ENCODE measurements around the gene ARF6. TPM values are rescaled to one million over a fixed set of nuclear protein-coding genes. Genes with fewer than 3 reads are reported as not detected.
A peak's percentile ranks its signal among the peaks of the same experiment; 100 is the strongest.
"Not testable (repeated sequence)": the region's sequence is repeated elsewhere in the genome, so short reads cannot be mapped to it uniquely, and the experiment has no call there.

Gene ARF6
- total RNA-seq: 59.1 TPM

DNA sequence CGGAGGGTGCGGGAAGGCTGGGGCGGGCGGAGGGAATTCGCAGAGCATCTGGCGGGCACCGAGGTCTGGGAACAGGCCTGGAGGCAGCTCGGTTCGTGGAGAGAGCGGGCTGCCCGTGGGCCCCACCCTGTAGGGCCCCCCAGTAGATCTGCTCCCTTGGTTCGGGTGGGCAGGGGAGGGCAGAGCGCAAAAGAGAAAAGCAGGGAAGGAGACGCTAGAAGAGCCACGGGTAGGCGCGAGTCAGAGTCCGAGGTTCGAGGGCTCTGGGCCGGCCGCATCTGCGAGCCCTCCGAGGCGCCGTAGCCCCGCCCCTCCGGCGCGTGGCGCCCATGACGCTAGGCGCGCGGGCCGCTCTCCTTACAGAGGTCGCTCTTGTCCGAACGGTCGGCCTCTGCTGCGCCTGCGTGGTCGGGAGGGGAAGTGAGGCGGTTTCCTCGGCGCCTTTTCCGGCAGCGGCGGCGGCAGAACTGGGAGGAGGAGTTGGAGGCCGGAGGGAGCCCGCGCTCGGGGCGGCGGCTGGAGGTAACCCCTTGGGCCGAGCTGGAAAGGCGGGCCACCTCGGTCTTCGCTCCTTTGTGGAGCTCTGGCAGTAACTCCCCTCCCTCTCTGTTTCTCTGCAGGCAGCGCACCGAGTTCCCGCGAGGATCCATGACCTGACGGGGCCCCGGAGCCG is at the start of gene ARF6:
ARF6 (plus strand) TSS at position 447 of the 673 bp plus-strand sequence. CDS start 655 bp downstream, outside the sequence.
- FAIRE-seq (no peak), DNase-seq (ENCODE audit: low spot score in 2 of 2) (peak; percentile 96 to 98)

- DNase-seq (ENCODE audit: low spot score in 2 of 2) (no peak), FAIRE-seq (no peak)
These were observed 43.6 kb upstream of the ARF6 start for GRCh38 chr14:49849213-49849847.

GRCh38 chr14:49851813-49852212 is 41.1 kb upstream of the ARF6 start:
- DNase-seq (ENCODE audit: low spot score in 2 of 2) (no peak), FAIRE-seq (no peak)

- DNase-seq (ENCODE audit: low spot score in 2 of 2) (peak; percentile 61 to 68), FAIRE-seq (no peak)
These were observed 40.4 kb upstream of the ARF6 start, which contains the start of gene NEMF for GRCh38 chr14:49852301-49853157. NEMF (minus strand) TSS chr14:49852788; CDS start chr14:49852753, 35 bp downstream.

GRCh38 chr14:49853158-49853477 is 39.8 kb upstream of the ARF6 start:
- DNase-seq (ENCODE audit: low spot score in 2 of 2) (no peak), FAIRE-seq (no peak)

DNA sequence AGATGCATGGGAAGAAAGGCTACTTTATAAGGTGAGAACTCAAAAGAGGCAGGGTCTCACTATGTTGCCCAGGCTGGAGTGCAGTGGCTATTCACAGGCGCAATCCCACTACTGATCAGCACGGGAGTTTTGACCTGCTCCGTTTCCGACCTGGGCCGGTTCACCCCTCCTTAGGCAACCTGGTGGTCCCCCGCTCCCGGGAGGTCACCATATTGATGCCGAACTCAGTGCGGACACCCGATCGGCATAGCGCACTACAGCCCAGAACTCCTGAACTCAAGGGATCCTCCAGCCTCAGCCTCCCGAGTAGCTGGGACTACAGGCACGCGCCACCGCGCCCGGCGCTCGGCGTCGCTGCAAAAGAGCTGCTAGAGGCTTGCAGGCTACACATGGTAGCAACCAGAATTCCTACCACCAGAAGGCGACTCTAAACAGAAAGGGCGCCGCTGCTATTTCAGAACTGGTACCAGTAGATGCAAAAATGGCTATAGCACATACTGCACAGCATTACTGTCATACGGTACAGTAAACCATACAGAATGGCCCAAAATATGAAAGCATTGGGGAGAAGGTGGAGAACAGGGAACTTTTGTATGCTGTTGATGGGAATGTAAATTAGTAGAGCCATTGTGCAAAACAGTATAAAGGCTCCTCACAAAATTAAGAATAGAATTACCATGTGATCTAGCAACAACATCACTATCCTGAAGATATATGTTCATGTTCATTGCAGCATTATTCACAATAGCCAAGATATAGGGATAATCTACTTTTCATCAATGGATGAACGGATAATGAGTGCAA is 39.1 kb upstream of the ARF6 start:
- DNase-seq (ENCODE audit: low spot score in 2 of 2) (peak in 1 of 2 donors; percentile 44), FAIRE-seq (no peak)

GRCh38 chr14:49857427-49858003 is 35.4 kb upstream of the ARF6 start:
- FAIRE-seq (no peak), DNase-seq (ENCODE audit: low spot score in 2 of 2) (no peak)

DNA sequence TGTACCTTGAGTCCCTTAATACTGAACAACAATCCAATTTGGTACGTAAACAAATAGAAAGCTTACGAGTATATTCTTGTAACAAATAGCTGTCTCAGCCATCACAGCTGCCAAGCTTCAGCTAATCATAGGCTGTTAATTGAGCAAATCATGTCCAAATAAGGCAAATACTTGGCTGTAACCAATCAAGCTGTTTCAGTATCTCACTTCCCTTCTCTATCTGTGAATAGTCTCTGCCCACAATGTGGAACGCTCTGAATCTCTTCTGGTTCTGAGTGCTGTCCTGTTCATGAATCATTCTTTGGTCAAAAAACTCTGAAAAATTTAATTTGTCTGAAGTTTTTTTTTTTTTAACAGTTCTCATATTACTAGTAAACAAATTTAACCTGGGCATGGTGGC is 34.5 kb upstream of the ARF6 start:
- FAIRE-seq (no peak), DNase-seq (ENCODE audit: low spot score in 2 of 2) (no peak)

GRCh38 chr14:49860988-49861698 is 31.7 kb upstream of the ARF6 start:
- DNase-seq (ENCODE audit: low spot score in 2 of 2): no peak
- FAIRE-seq: no peak

DNA sequence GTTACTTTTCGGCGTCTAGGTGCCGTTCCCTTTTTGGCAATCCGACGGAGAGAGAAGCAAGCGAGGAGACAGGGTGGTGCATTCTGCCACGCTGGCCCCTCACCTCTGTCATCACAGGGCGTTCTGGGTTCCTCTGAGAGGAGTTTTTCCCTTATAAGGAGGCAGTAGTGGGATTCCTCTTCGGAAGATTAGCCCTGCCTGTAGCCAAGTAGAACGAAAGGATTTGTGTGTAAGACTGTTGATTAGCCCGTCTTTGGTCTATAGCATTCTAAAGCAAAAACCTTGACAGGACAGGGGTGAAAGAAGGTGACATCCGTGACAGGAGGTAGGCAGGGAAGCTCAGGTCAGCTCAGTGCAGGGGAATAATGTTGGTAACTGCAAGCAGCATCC is 31.2 kb upstream of the ARF6 start:
- DNase-seq (ENCODE audit: low spot score in 2 of 2) (peak in 1 of 2 donors; percentile 25), FAIRE-seq (no peak)

DNA sequence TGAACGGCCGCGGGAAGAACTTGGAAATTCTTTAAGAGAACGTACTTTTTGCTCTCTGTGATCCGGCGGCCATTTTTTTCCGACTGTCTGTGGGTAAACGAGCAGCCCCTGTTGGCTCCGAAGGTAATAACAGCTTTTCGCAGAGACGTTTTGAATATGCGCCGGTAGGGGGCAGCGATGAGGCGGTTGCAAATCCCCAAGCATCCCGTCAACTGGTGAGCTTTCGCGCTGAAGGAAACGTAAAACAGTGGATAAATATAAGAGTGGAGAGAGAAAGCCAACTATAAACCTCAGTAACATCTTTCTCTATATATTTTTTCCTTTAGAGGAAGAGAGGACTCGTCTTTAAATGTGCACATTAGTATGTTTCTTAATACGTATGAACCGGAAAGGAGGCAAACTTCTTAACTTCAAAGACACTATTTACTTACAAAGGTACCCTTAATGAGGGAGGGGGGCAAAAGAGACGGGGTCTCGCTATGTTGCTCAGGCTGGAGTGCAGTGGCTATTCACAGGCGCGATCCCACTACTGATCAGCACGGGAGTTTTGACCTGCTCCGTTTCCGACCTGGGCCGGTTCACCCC is 30.7 kb upstream of the ARF6 start:
- FAIRE-seq: no peak
- DNase-seq (ENCODE audit: low spot score in 2 of 2): peak; percentile 41 to 58

DNA sequence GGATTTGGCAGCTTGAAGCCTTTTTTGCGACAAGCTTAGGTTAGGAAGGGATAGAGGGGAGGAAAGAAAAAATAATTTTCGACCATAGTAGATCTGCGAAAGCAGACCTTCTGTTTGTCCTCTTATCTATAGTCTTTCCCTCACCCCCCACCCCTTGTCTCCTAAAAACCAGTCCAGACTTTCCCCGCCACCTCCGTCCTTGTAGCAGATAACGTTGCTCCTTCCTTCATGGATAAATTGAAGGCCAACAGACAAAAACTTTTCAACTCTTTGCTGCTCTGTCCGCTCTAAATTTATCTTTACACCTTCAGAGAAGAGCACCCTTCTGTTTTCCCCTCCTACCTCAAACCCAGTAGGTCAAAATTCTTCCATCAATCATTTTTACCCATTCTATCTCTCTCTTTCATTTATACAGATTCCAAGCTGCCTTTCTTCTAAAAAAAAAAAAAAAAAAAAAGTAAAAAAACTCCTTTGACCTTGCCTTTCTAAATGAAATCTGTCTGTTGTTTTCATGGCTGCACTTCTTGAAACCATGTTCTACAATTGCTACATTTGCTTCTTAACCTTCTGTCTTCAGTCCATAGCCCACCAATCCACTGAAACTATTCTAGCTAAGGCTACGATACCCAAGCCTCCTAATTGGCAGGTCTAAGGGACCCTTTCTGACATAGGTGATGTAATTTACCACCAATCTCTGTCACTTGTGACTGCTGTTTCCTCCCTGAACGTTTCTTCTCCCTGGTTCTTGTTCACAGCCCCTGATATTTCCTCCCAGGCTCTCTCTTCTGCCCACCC is 29.2 kb upstream of the ARF6 start:
- FAIRE-seq (no peak), DNase-seq (ENCODE audit: low spot score in 2 of 2) (no peak)

GRCh38 chr14:49865431-49865859 is 27.4 kb upstream of the ARF6 start:
- no peak for DNase-seq (ENCODE audit: low spot score in 2 of 2)
- no peak for FAIRE-seq

DNA sequence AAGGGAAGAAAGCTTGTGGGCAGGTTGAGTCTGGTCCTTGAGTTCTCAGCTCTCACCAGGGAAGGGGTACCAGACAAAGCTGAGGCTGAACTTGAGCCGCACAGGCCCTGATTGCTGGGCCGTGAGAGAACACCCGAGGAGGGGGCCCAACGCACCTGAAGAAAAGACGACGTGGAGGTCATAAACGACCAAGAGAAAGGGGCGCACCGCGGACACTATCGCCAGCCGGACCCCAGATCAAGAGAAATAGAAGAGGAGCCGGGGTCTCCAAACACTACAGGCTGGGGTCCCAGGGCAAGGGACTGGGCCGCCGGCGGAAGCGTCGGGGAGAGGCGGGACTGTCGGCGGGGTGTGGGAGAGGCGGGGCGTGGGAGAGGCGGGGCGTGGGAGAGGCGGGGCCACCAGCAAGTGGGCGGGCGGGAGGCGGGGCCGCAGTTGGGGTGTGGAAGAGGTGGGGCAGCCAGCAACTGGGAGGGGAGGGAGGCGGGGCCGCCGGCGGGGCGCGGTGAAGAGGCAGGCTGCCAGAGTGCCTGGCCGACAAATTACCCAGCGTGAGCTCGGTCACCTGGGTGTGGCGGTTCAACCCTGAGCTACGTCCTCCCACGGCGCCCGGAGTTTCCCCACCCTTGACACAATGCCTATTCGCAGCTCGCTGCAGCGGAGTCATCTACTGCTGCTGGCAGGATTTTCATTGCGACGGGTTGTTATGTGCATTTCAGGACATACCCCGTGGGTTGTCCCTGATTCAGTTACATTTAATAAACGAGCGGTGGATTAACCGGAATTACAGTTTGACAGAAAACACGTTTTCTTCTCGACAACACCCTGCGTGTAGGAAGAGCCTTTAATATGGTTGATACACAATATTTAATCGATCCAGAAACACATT is 24.8 kb upstream of the ARF6 start:
- FAIRE-seq: no peak

DNA sequence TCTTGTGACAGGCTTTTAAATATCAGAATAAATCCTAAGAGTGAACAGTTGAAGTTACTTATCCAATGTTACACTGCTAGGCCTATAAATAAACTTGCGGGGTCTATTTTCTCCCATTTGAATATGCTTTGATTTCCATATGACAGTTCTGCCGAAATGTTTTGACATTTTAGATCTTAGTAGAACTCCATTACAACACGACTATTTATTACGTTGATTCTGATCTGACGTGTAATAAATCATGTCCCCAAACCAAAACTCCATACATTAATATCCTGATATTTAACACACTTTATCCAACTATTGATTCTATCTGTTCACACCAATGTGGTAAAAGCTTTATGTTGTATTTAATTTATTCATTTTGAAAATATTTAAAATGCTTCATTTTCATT is 24.2 kb upstream of the ARF6 start:
- DNase-seq (ENCODE audit: low spot score in 2 of 2) (no peak), FAIRE-seq (no peak)

More for the DNA sequence above, 24.8 kb upstream of the ARF6 start:
- DNase-seq (ENCODE audit: low spot score in 2 of 2): peak; percentile 82 to 92

- FAIRE-seq (no peak), DNase-seq (ENCODE audit: low spot score in 2 of 2) (no peak)
These were observed 22.0 kb upstream of the ARF6 start for GRCh38 chr14:49870908-49871307.

- FAIRE-seq; DNase-seq (ENCODE audit: low spot score in 2 of 2): not testable (repeated sequence)
These were observed 19.3 kb upstream of the ARF6 start for GRCh38 chr14:49873548-49873947.
